ENCODE results near the gene C13orf42.

Gene C13orf42

DNA sequence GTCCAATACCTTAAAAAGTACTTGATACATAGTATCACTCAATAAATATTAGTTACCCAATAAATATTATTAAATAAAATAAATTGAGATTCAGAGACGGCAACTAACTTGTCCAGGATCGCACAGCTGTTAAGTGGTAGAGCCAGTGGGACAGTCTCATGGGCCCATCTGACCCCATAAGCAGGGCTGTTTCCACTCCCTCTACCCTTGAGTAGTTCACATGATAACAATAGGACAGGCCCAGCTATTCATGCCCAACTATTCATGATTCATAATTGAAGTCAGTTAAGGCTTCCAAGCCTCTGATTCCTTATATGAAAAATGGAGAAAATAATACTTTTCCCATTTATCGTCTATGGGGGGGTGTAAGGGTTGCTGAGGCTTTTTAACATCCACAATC lies 78.2 kb downstream of the C13orf42 start:
- DNase-seq, result no peak

Data from T-helper 9 cell (primary cell).